ENCODE measurements around the gene TMEM86A.
"Not testable (repeated sequence)": the region's sequence is repeated elsewhere in the genome, so short reads cannot be mapped to it uniquely, and the experiment has no call there.

The TMEM86A gene

DNA sequence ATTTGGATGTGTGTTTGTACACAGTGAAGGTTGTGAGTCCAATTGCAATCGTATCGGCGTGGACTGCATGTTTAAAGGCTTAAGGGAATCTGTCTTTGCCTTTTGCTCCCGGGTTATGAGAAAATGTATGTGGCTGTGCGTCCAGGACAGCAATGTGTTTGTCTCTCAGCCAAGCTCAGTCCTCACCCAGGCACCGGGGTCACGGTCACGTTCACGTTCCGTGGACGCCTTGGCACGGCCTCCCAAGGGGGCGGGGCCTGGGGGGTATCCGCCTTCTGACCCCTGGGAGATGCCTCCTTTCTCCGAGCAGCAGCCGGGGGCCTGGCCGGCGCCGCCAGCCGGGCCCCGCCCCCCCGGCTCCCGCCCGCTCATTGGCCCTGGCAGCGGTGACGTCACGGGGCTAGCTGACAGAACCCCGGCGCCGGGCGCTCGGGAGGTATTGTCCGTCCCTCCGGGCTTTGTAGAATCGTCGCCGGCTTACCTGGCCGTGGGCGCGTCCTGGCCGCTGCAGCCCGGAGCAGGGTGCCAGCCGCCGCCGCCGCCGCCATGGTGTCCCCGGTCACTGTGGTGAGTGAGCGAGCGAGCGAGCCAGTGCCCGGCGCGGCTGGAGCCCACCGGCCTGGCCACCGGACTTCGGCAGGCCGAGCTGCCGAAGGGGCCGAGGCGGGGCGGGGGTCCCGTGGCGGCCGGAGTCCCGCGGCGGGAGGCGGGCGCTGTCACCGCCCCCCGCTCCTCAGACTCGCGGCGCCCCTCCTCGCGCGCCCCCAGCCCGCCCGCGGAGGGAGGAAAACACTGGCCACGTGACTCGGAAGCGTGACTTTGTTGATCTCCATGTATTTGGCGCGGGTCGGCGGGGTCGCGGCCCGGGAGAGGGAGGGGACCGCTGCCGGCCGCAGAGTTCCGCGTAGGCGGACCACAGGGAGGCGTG, at the start of gene TMEM86A:
Gene TMEM86A, plus strand, starts transcription at position 439 of the 928 bp plus-strand sequence. Its CDS starts 108 bp downstream, at position 547.
- peak within 1 kb of the TSS; percentile 71 to 89 (median 84) for H3K27ac Mint-ChIP-seq
- peaks cover 29% of the 10 kb centered on the region for H3K4me1 Mint-ChIP-seq
- H3K9me3 Mint-ChIP-seq, result no peaks in the 10 kb centered on the region
- no peak for TF ChIP-seq CTCF (IDR thresholded peaks at IDR 0.05; ENCODE audit: unreplicated experiment in 3 of 3)
- H3K36me3 Mint-ChIP-seq (ENCODE audit: low read depth), result no peaks in the 10 kb centered on the region
- H3K4me3 Mint-ChIP-seq, result peak within 1 kb of the TSS; percentile 84 to 90 (median 86)
- H3K27me3 Mint-ChIP-seq (ENCODE audit: low read depth), result peaks cover 26% of the 10 kb centered on the region

- Mint-ChIP-seq H3K4me3 (no peak overlapping the region), H3K9me3 (no peaks in the 10 kb centered on the region), H3K27ac (no peak overlapping the region), H3K27me3 (ENCODE audit: low read depth) (peaks cover 6% of the 10 kb centered on the region), H3K36me3 (ENCODE audit: low read depth) (no peaks in the 10 kb centered on the region), H3K4me1 (no peaks in the 10 kb centered on the region)
- TF ChIP-seq CTCF (IDR thresholded peaks at IDR 0.05; ENCODE audit: unreplicated experiment in 3 of 3), result no peak
These were observed 48.2 kb upstream of the TMEM86A start for GRCh38 chr11:18650353-18650752.

DNA sequence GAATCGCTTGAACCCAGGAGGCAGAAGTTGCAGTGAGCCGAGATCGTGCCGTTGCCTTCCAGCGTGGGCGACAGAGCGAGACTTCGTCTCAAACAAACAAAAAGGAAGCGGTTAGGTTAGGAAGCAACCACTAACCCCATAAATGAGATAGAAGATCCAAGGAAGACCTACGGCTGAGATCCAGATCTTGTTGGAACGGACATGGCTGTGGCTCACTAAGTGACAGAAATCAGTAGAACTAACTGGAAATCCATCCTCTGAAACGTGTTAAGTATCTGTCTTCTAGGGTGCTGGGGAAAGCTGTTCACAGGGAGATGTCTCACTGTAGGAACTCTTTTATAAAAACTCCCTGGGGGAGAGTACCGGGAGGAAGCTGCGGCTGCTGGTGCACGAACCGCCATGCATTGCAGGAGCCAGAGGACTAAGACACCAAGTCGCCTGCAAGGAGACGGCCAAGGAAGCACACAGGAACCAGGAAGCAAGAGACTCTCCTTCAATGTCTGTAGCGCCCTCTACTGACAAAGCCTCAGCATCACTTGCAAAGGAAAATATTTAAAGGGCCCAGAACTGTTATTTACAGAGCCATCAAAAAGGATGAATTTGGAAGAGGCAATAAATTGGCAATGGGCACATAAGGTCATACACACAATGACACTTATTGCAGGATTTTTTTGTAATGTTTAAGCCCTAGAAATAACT, 47.6 kb upstream of the TMEM86A start:
- peak in 1 of 3 experiments; percentile 33 for TF ChIP-seq CTCF (IDR thresholded peaks at IDR 0.05; ENCODE audit: unreplicated experiment in 3 of 3)
- H3K9me3 Mint-ChIP-seq, result no peaks in the 10 kb centered on the region
- H3K27me3 Mint-ChIP-seq (ENCODE audit: low read depth), result peaks cover 6% of the 10 kb centered on the region
- H3K36me3 Mint-ChIP-seq (ENCODE audit: low read depth), result no peaks in the 10 kb centered on the region
- H3K27ac Mint-ChIP-seq, result no peak overlapping the region
- H3K4me1 Mint-ChIP-seq, result no peaks in the 10 kb centered on the region
- no peak overlapping the region for H3K4me3 Mint-ChIP-seq

GRCh38 chr11:18657673-18658072, 40.9 kb upstream of the TMEM86A start:
- Mint-ChIP-seq H3K36me3 (ENCODE audit: low read depth) (no peaks in the 10 kb centered on the region), H3K27me3 (ENCODE audit: low read depth) (peaks cover 16% of the 10 kb centered on the region), H3K4me1 (no peaks in the 10 kb centered on the region), H3K9me3 (peaks cover 4% of the 10 kb centered on the region), H3K4me3 (no peak overlapping the region), H3K27ac (no peak overlapping the region)
- no peak for TF ChIP-seq CTCF (IDR thresholded peaks at IDR 0.05; ENCODE audit: unreplicated experiment in 3 of 3)

- H3K36me3 Mint-ChIP-seq (ENCODE audit: low read depth); H3K27me3 Mint-ChIP-seq (ENCODE audit: low read depth); H3K27ac Mint-ChIP-seq; H3K4me3 Mint-ChIP-seq; H3K4me1 Mint-ChIP-seq; H3K9me3 Mint-ChIP-seq: not testable (repeated sequence)
These were observed 33.2 kb upstream of the TMEM86A start for GRCh38 chr11:18665353-18665872.

GRCh38 chr11:18668131-18668530, 30.4 kb upstream of the TMEM86A start:
- H3K36me3 Mint-ChIP-seq (ENCODE audit: low read depth), result no peaks in the 10 kb centered on the region
- peak overlapping the region in 2 of 3 experiments; percentile 31 to 48 for H3K27ac Mint-ChIP-seq
- H3K4me3 Mint-ChIP-seq, result no peak overlapping the region
- no peaks in the 10 kb centered on the region for H3K9me3 Mint-ChIP-seq
- TF ChIP-seq CTCF (IDR thresholded peaks at IDR 0.05; ENCODE audit: unreplicated experiment in 3 of 3), result no peak
- peaks cover 7% of the 10 kb centered on the region for H3K27me3 Mint-ChIP-seq (ENCODE audit: low read depth)
- no peaks in the 10 kb centered on the region for H3K4me1 Mint-ChIP-seq

Measured in nephron (organoid).